GM11168 (cell line): ENCODE data around the gene ALG3.

Experiments
- in situ Hi-C: fragments of 300-500 bp; cut with MboI; formaldehyde crosslinking; loops from one replicate; pipeline ENCODE4 v1.12.0; 2022; ENCODE audit warnings: low sequenced_read_pairs; ENCODE audit not compliant: unreplicated experiment

Gene ALG3

DNA sequence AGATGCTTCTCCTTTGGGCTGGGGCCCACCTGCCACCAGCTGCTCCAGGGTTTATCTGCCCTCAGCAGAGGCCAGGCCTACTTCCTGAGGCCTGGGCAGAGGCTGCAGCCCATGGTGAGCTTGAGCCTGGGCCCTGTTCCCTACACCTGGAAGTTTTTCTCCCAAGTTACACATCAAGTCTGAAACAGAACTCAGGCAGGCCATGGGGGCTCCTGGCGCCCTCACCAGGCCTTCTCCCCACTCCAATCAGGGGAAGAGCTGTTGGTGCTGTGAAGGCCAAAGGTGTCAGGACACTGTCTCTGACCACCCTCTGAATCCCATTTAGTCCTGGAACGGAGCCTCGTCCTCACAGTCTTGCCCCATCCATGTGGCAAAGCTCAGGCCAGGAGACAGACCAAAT, 12.1 kb downstream of the ALG3 start:
- in situ Hi-C loops, result no loop called here

DNA sequence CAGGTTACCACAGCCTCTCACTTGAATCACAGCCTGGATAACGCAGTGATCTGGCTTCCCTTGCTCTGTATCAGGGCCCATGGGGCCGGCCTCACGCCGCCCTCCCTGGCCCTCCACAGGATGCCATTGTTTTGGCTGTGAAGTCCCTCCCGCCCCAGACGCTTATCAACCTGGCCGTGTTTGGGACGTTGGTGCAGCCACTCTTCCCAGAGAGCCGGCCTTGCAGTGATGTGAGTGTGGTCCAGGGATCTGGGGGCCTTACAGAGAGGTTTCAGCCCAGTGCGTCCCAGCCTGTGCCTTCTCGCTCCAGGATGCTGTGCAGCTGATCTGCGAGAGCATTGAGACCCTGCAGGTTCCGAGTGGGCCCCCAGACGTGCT, 12.7 kb downstream of the ALG3 start:
- in situ Hi-C loops, result no loop called here

DNA sequence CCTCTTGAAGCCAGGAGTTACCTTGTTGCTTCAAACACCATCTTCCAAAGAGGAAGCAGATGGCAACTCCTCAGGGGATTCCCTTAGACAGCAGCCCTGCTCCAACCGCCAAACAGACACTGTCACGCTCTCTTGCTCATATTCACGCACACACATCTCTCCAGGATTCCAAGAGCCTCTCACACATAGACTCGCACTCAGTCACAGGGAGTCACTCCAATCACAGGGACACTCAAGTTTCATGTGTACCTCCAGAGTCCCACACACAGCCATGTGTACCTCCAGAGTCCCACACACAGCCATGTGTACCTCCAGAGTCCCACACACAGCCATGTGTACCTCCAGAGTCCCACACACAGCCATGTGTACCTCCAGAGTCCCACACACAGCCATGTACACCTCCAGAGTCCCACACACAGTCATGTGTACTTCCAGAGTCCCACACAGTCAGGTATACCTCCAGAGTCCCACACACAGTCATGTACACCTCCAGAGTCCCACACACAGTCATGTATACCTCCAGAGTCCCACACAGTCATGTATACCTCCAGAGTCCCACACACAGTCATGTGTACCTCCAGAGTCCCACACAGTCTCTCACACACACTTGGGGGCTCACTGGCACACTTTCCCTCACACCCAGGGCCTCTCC, 13.3 kb downstream of the ALG3 start:
- in situ Hi-C loops, result no loop called here

DNA sequence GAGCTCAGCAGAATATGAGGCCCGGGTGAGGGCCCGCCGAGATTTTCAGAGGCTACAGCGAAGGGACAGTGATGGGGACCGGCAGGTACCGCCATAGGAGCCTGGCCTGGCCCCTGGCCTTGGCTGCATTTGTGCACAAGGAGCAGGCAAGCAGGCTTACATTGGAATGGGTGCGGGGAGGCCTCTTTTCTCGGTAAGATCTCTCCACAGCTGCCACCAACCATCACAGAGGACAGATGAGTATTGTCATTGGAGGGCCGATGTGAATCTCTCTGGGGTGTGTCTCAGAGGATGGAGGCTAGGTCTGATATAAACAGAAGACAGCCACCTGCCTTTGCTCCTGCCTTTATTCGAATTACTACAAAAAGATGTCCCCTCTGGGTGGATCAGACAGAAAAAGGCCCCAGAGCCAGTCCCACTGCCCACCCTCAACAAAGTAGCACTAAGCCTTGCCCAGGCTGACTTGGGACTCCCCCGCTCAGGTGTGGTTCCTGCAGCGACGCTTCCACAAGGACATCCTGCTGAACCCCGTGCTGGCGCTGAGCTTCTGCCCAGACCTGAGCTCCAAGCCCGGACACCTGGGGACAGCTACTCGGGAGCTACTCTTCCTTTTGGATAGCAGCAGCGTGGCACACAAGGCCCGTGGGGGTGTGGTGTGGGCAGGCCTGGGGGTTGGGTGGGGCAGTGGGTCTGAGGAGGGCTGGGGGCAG, 13.9 kb downstream of the ALG3 start:
- in situ Hi-C loops, result no loop called here

DNA sequence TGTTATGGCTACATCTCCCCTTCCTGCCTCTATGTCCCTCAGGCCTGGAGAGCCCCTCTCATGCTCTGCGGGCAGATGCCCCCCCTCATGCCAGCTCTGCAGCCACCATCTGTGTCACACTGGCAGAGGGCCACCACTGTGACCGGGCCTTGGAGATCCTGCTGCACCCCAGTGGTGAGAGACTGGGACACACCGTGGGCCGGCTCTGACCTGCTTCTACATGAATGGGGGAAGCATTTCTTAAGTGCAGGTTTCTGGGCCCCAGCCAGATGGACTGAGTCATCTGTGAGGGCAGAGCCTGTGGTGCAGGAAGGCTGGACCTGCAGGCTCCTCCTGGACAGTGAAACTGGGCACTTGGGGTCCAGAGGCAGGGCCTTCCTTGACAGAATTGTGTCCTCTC, 14.5 kb downstream of the ALG3 start:
- in situ Hi-C loops, result no loop called here

DNA sequence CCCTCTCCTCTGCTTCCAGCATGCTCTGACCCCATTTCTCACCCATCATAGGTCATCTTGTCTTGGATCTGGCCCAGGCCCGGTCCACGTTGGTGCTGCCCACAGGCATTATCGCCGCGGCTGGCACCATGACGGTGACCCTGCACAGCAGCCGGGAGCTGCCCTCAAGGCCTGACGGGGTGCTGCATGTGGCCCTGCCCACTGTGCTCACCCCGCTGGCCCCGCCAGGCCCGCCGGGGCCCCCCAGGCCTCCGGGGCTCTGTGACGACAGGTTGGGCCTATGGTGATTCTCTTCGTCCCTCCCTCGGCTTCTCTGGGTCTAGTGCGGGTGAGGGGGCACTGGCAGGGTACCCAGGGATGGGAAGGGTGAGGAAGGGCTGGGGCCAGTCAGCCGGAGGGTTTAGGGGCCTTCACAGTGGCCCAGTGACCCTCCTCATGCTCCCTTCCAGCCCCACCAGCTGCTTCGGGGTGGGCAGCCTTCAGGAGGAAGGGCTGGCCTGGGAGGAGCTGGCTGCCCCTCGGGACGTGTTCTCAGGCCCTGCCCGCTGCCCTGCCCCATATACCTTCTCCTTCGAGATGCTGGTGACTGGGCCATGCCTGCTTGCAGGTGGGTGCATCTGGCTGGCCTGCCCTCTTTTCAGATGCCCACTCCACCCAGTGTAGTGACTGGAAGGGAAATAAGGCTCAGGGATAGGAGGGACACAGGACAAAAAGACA, 15.5 kb downstream of the ALG3 start:
- in situ Hi-C loops, result no loop called here

DNA sequence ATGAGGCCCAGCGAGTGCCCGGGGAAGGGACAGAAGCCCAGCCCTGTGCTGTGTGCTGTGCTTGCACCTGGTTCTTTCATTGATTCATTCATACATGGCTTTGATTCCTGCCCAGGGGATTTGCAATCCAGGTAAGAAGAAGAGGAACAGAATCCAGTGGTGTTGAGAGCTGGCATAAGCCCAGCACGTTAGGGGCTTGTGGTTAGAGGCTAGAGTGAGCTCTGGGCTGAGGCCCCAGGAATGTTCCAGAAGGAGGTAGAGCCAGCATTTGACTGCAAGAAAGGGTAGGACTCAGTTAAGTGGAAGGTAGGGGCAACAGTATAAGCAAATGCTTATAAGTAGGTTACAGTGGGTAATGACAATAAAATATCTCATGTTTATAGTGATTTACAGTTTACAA, 17.1 kb downstream of the ALG3 start:
- in situ Hi-C loops, result no loop called here

DNA sequence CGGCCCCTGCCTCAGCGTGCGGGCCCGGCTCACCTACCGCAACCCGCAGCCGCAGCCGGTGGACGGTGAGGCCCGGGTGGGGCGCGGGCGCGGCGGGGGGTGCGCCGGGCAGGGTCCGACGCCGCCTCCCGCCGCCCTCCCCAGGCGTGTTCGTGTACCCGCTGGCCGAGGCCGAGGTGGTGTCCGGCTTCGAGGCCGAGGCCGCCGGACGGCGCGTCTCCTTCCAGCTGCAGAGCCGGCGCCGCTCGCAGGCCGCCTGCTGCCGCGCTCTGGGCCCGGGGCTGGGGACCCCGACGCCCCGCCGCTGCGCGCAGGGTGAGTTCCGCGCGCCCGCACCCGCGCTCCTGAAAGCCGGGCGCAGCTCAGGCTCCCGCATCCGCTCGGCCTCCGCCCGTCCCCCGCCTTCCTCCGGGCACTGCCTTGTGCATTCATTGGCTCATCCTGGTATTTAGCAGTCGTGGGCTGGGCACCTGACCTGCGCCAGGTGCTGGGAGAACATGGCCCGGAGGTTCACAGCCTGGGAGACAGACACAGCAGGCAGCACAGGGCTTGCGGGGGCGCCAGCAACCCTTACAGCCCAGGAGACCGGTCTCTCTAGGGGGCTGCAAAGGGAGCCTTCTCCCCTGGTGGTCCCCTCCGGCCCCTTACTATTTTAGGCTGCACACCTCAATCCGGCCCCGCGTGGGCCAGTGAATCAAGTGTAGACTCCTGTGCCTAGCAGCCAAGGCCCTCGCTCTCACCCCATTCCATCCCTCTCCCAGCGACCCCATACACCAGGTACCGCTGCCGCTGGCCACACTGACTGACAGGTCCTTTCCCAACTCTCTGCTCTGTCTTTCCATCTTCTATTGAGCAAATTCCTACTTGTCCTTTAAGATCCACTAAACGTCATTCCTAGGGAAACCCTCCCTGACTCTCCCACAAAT, 17.9 kb downstream of the ALG3 start:
- in situ Hi-C loops, result no loop called here

DNA sequence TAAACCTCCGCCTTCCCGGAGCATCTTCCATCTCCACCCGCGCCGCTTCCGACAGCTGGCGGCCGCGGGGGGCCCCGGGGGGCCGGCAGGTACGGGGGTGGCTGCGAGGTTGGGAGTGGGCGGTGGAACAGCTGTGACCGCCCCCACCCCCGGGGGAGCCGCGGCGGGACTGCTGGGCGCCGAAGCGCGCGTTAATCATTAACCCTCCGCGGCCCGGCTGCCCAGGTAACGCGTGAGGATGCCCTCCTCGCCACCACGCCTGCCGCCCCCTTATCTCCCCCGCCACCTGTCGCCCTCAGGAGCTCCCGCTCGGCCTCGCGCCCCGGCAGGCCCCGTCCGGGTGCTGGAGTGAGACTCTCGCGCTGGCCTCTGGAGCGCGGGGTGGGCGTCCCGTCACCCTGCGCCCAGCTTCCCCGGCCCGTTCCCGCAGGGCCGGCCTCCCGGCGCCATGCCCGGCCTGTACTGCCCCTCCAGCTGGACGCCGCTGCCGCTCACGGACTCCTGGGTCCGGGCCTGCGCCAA, 18.6 kb downstream of the ALG3 start:
- in situ Hi-C loops, result no loop called here

DNA sequence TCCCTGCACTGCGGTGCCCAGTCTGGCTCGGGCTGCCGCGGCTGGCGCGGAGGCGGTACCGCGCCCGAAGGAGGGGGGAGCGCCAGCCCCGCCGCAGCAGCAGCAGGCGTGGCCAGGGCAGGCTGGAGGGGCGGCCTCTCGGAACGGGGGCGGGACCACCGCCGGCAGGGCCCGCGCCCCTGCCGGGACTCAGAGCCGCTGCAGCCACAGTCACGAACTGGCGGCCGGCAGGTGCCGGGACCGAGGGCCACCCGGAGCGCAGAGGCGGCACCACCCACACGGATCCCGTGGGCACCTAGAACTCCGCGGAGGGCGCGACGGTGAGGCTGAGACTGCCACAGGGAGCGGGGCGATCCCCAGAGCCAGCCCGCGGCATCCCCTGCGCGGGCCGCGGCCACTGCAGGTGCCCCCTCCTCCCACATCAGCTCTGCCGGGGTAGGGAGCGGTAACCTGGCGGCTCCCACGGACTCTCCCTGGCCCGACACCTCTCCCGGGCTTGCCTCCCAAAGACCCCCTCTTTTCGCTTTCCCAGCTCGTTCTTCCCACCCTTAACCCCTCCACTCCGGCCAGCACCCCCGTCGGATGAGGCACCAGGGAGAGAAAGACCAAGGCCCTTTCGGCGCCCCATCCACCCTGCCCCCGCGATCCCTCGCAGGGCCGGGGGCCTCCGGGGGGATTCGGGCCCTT, 19.2 kb downstream of the ALG3 start, which contains the start of gene VWA5B2:
VWA5B2 (plus strand) TSS at position 192 of the 687 bp plus-strand sequence. CDS start 944 bp downstream, outside the sequence.
- in situ Hi-C loops, result no loop called here

DNA sequence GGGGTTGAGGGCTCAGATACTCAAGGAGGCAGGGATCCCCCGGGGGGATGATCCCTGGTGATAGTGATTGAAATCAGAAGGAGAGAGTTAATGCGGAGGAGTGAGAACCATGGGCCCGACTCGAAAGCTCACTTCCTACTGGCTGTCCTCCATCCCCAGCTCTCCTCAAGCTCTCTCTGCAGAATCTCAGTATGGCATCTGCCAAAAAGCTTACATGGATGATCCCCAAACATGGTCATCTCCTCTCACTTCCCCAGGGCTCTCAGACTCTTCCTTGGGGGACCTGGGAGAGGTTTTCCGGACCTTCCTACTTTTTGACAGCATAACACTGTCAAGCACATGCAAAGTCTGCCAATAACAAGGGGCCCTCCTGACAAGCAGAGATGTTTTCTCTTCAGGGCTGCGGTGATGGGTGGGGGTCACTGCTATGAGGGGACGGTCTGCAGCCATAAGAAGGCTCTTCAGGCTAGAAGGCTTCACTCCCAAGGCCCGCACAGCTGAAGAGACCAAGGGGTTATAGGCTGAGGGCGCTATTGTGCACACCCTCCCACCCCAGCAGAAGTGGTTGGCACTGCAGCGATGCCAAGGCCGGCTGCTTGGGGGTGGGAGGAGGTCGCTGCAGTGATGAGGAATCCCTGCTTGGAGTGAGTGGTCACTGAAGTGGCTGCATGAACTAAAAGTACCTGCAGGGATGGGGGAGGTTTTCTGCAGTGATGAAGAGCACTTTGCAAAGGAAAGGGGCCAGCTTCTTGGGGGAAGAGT, 20.2 kb downstream of the ALG3 start:
- in situ Hi-C loops, result no loop called here

DNA sequence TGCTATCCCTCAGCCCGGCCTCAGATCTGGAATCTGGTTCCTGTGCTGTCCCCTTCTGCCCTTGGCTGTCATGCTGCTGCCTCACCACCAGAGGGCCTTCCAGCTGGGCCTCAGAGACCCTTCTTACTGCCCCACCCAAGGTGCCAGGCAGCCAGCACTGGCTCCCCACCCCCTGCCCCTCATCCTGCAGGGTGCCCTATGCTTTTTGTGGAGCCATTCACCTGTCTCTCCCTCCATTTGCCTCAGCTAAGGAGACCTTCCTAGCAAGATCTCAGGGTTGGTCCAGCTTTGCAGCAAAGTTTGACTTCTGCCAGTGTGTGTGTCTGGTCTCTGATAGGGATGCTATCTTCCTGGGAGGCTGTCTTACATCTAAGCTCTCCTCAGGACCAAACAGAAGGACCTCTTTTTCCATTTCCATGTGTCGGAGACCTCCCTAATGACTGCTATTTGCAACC, 21.3 kb downstream of the ALG3 start:
- in situ Hi-C loops, result no loop called here

DNA sequence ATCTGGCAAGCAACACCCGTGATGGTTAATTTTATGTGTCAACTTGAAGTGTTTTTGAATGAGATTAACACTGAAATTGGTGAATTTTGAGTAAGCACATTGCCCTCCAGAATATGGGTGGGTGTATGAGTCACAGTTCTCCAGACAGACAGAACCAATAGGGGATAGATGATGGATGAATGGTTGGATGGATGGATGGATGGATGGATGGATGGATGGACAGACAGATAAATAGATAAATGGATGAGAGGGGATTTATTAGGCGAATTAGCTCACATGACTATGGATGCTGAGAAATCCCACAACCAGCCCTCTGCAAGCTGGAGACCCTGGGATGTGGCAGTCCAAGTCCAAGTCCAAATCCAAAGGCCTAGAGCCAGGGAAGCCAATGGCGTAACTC, 24.8 kb downstream of the ALG3 start:
- in situ Hi-C loops, result no loop called here

DNA sequence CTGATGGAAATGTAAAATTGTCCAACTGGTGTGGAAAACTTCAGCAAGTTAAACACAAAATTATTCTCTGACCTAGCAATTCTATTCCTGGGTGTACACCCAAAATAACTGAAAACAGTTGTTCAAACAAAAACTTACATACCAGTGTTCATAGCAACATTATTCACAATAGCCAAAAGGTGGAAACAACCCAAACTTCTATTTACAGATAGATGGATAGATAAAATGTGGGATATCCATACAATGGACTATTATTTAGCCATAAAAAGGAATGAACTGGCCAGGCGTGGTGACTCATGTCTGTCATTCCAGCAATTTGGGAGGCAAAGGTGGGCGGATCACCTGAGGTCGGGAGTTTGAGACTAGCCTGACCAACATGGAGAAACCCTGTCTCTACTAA, 26.2 kb downstream of the ALG3 start:
- in situ Hi-C loops, result no loop called here

DNA sequence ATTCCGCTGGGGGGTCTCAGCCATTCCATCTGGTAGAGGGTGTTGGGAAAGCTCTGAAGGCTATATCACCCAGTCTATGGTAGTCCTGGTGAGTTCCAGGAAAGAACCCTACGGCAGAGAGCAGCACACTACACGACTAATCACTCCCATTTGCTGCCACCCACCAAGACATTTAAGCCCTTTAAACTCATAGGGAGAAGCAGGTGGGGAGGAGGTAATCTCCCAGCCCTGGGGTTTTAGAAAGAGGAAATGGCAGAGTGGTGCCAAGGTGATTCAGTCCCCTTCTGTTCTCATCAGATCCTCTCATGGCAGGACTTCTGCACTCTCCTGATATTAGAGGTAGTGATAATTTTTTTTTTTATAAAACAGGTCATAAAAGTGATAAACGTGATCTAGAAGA, 29.9 kb downstream of the ALG3 start:
- in situ Hi-C loops, result no loop called here

DNA sequence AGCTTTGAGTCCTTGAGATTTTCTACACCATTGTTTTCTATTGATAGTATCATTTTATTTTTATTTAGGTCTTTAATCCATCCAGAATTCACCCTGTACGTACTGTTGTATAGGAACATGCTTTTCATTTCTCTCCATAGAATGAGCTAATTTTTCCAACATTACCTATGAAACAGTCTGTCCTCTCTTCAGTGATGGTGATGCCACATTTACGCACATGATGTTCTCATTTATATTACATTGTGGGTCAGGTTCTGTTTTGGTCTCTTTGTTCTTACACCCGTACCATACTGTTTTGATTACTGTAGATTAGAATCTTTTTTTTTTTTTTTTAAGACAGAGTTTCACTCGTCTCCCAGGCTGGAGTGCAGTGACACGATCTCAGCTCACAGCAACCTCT, 37.0 kb downstream of the ALG3 start:
- in situ Hi-C loops, result no loop called here

DNA sequence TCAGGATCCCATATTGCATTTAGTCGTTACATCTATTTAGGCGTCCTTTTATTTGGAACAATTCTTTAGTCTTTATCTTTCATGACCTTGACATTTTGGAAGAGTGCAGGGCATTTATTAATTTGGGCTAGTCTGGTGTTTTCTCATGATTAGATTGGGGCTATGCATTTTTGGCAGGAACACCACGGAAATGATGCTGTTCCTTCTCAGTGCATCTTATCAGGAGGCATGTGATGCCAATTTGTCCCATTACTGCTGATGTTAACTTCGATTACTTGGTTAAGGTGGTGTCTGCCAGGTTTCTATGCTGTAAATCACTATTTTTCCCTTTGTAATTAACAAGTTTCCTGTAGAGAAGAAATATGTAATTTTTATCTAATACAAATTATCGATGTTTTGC, 37.5 kb downstream of the ALG3 start:
- in situ Hi-C loops, result no loop called here

DNA sequence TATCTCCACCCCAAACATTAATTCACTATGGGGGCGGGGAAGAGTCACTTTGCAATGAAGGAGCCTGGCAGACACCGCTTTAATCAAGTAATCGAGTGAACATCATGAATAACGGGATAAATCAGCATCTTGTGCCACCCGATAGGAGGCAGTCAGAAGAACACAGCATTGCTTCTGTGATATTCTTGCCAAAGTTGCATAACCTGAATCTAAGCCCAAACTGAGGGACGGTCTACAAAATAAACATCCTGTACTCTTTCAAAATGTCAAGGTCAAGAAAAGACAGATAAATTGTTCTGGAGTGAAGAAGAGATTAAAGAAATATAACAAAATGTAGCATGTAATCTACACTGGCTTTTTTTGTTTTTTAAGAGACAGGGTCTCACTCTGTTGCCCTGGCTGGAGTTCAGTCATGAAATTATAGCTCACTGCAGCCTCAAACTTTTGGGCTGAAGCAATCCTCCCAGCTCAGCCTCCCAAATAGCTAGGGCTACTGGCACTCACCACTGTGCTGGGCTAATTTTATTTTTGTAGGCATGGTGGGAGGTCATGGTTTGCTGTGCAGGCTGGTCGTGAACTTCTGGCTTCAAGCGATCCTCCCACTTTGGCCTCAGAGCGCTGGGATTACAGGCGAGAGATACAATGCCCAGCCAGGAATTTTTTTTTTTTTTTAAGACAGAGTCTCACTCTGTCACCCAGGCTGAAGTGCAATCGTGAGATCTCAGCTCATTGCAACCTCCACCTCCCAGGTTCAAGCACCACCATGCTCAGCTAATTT, 39.4 kb downstream of the ALG3 start:
- in situ Hi-C loops, result no loop called here
